Stomach (tissue), 4 donors: ENCODE measurements around the gene FEV.

Experiments
- EP300 ChIP-seq: sonication (generic); formaldehyde crosslinking; IDR thresholded peaks from one replicate; pipeline ENCODE4 v1.6.1; 2017; ENCODE audit warnings: antibody characterized with exemption
- POLR2A ChIP-seq, 4 donors: fragments of 450-650 bp; IDR thresholded peaks; one replicate each; pipeline ENCODE4 v1.6.1; 2016; ENCODE audit warnings: antibody characterized with exemption in 4 of 4, control low read depth in 2 of 4, mild to moderate bottlenecking in 1 of 4, moderate library complexity in 1 of 4
- POLR2AphosphoS5 ChIP-seq, 3 donors: sonication (generic); formaldehyde crosslinking; IDR thresholded peaks; one replicate each; pipeline ENCODE4 v1.6.1; 2016; ENCODE audit warnings: antibody characterized with exemption in 3 of 3
- TF ChIP-seq, protein P1 (sequence below), 7 experiments: fragments of 450-650 bp in 4 of 7; fragments of 200-600 bp in 3 of 7; sonication (generic) in 3 of 7; IDR thresholded peaks; one replicate each; pipeline ENCODE4 v1.5.1; 2016 to 2019; ENCODE audit warnings: antibody characterized with exemption in 7 of 7, control low read depth in 2 of 7, mild to moderate bottlenecking in 1 of 7

DNA sequence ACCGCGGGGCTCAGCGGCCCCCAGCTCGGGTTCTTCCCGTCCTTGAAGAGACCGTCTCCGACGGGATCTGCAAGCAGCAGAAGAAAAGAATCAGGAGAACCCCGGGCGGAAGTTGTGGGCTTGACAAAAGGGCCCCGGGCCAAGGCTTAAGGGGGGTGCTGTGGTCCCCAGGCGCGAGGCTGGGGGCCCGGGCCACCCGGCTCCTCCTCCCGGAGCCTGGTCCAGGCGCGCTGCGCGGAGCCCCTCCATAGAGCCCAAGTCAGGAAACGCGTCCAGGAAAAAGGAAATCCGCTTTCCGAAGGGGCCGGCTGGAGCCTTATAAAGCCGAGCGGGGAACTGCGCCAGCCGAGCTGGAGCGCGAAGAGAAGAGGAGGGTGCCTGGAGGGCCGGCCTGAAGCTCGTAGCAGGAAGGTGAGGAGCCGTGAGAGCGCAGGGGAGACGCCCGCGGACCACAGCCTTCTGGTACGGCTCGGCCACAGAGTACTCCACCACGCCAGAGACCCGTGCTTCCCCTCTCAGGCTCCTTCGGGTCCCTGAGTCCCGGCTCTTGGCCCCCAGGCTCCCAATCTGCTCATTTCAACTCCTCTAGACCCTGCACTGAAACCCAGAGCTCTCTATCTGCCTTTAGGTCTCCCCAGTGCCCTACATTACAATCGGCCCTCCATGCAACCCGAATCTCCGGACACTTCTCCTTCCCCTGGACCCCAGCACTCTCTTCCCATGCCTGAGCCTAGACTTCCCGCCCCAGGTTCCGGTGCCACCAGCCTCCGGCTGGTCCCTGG lies 554 bp downstream of the FEV start:
- TF ChIP-seq POLR2A (IDR thresholded peaks at IDR 0.05), result no peak
- TF ChIP-seq, protein P1, sequence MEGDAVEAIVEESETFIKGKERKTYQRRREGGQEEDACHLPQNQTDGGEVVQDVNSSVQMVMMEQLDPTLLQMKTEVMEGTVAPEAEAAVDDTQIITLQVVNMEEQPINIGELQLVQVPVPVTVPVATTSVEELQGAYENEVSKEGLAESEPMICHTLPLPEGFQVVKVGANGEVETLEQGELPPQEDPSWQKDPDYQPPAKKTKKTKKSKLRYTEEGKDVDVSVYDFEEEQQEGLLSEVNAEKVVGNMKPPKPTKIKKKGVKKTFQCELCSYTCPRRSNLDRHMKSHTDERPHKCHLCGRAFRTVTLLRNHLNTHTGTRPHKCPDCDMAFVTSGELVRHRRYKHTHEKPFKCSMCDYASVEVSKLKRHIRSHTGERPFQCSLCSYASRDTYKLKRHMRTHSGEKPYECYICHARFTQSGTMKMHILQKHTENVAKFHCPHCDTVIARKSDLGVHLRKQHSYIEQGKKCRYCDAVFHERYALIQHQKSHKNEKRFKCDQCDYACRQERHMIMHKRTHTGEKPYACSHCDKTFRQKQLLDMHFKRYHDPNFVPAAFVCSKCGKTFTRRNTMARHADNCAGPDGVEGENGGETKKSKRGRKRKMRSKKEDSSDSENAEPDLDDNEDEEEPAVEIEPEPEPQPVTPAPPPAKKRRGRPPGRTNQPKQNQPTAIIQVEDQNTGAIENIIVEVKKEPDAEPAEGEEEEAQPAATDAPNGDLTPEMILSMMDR (IDR thresholded peaks at IDR 0.05), result no peak
- no peak for TF ChIP-seq EP300
- no peak for TF ChIP-seq POLR2AphosphoS5 (IDR thresholded peaks at IDR 0.05)
